ENCODE data around the gene TMA7B.

The TMA7B gene

GRCh38 chr22:39959640-39960447, at the start of gene TMA7B:
TMA7B (plus strand) TSS chr22:39960397; CDS start chr22:39964375, 3,978 bp downstream.
- DNase-seq, result peak; percentile 15 to 94

- DNase-seq, result no peak
Observed at GRCh38 chr22:39910876-39911613, 49.2 kb upstream of the TMA7B start.

- DNase-seq, result no peak
Observed at GRCh38 chr22:39913321-39913720, 46.9 kb upstream of the TMA7B start.

- no peak for DNase-seq
Observed at GRCh38 chr22:39913886-39914285, 46.3 kb upstream of the TMA7B start.

- no peak for DNase-seq
Observed at GRCh38 chr22:39914584-39914983, 45.6 kb upstream of the TMA7B start.

GRCh38 chr22:39915295-39915726, 44.9 kb upstream of the TMA7B start:
- no peak for DNase-seq

GRCh38 chr22:39916496-39916895, 43.7 kb upstream of the TMA7B start:
- no peak for DNase-seq

GRCh38 chr22:39917197-39917643, 43.0 kb upstream of the TMA7B start:
- no peak for DNase-seq

- DNase-seq, result no peak
Observed at GRCh38 chr22:39917776-39918495, 42.3 kb upstream of the TMA7B start.

GRCh38 chr22:39920134-39920743, 40.0 kb upstream of the TMA7B start:
- DNase-seq, result no peak

- DNase-seq, result no peak
Observed at GRCh38 chr22:39923696-39924095, 36.5 kb upstream of the TMA7B start.

GRCh38 chr22:39924286-39924685, 35.9 kb upstream of the TMA7B start:
- DNase-seq, result no peak

GRCh38 chr22:39925273-39925672, 34.9 kb upstream of the TMA7B start:
- DNase-seq, result no peak

GRCh38 chr22:39925909-39926679, 34.1 kb upstream of the TMA7B start:
- DNase-seq, result peak in 1 of 2 donors; percentile 17

GRCh38 chr22:39926753-39927152, 33.4 kb upstream of the TMA7B start:
- no peak for DNase-seq

GRCh38 chr22:39927544-39927943, 32.7 kb upstream of the TMA7B start:
- no peak for DNase-seq

- no peak for DNase-seq
Observed at GRCh38 chr22:39928536-39929520, 31.4 kb upstream of the TMA7B start.

- DNase-seq, result no peak
Observed at GRCh38 chr22:39931251-39931650, 28.9 kb upstream of the TMA7B start.

GRCh38 chr22:39932166-39932565, 28.0 kb upstream of the TMA7B start:
- DNase-seq, result no peak

GRCh38 chr22:39932918-39933649, 27.1 kb upstream of the TMA7B start:
- DNase-seq, result no peak
